GM21528 (cell line): Measurements from ENCODE around the gene DICER1.

Experiments
- ATAC-seq: cut with Tn5 transposase; IDR thresholded peaks from one replicate; pipeline ENCODE4 v1.9.1; 2021; ENCODE audit warnings: mild to moderate bottlenecking, moderate library complexity; ENCODE audit not compliant: unreplicated experiment, low FRiP score

Gene DICER1

DNA sequence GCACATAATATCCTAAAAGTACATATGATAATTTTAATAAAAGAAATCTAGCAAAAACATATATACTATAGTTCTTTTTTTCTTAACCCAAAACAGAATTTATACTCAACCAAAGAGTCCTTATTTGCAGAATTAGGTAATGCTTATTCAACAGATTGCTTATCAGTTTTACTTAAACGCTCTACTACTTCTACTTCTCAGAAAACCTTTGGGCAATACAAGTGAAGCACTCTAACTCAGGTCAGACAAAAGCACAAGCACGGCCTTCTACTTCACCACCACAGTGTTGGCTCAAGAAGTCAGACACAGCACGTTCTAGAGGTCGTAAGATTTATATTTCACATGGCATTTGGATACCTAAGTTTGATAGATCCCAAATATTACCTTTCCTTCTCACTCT, 29.2 kb downstream of the DICER1 start:
- no peak for ATAC-seq

GRCh38 chr14:95127531-95127911, 29.8 kb downstream of the DICER1 start:
- no peak for ATAC-seq

DNA sequence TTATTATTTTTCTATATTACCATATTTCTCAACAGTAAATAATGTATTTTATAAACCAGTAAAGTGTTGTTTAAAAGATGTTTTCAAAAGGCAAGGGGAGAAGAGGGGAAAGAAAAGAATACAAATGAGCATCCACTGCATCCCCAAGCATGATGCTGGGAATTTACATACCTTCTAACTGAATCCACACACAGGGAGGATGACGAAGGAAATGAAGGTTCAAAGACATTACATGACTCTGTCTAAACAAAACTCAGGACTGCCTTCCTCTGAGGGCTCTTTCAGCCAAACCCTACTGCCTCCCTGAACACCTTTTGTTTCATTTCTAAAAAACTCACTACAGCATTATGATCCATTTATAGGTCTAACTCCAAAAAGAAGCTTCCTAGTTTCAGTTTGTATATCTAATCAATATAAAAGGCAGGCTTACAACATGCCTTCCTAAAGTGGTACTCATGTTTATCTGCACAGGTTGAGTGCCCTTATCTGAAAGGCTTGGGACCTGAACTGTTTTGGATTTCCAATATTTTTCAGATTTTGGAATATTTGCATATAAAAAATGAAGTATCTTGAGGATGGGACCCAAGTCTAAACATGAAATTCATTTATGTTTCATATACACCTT, 30.3 kb downstream of the DICER1 start:
- ATAC-seq = no peak

GRCh38 chr14:95125915-95126314, 31.4 kb downstream of the DICER1 start:
- no peak for ATAC-seq

DNA sequence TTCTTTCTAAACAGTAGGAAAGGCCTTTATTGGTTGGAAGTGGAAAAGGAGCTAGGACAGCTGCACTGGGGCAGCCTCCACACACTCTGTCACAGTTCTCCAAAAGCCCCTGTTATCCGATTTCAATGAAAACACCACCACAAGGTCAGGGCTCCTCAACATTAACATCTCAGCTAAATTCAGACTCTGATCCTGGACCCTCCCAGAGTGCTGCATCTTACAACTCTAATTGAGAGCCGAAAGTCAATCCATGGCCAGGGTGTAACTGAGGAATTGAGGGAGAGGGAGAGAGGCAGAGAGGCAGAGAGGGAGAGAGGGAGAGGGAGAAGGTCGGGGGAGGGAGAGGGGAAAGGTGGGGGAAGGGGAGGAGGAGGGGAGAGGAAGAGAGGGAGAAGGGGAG, 32.1 kb downstream of the DICER1 start:
- no peak for ATAC-seq

DNA sequence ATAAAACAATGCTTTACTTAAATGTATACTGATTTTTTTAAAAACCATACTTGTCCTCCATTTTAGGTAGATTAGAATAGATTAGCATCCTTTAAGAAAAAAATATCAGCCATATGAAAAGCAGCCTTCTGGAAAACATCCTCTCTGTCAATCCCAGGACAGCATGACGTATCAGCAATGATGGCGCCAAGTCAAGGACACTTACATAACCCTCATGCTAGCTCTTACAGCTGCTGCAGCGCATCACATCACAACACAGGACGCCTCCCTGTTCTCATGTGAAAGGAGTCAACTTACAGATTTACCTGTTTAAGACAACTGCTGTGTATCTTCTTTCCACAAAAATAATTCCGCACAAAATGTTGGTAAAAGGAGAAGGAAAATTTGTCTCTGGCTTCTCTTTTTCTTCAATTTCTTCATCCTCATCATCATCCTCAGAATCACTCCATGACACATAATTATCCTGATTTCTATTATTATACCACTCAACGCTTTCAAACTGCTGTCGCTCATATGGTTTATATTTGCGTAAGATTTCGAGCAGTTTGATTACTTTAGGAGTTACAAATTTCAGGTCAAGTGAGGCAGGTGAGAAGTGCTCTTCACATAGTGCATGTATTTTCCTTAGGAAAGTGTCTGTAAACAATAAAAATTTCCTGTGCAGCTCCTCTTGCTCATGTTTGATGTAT, 33.3 kb downstream of the DICER1 start:
- no peak for ATAC-seq

DNA sequence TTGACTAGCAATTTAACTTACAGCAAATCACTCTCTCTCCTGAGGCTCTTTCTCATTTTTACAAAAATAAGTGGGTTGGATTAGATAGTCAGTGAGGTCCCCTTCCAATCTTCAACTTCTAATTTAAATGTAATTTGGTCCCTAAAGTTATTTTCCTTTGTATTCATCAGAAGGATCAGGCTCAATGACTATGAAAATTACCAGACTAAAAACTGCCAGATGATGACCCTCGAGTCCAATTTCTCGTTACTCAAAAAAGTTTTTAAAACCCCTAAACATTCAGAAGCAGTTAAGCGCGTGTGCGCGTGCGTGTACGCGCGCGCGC, 34.7 kb downstream of the DICER1 start:
- ATAC-seq = no peak

- no peak for ATAC-seq
Measured at GRCh38 chr14:95121911-95122620, 35.3 kb downstream of the DICER1 start.

- no peak for ATAC-seq
Measured at GRCh38 chr14:95119336-95119735, 38.0 kb downstream of the DICER1 start.

- no peak for ATAC-seq
Measured at GRCh38 chr14:95117937-95118721, 39.2 kb downstream of the DICER1 start.

DNA sequence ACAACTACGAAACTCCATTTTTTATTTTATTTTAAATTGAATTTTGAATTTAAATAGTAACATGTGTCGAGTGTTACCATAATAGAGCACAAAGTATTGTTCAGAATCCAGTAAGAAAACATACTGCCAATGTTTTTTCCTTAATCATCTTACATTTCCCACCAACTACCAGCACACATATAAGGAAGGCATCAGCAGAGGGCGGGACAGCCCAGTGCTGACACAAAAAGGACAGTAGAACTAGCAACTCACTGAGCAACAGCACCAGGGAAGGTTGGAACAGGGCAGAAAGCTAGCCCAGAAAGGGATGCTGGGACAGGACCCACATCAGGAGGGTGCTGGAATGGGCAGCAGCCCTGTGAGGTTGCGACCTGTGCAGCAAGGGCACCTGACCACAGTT, 43.9 kb downstream of the DICER1 start:
- ATAC-seq = no peak

DNA sequence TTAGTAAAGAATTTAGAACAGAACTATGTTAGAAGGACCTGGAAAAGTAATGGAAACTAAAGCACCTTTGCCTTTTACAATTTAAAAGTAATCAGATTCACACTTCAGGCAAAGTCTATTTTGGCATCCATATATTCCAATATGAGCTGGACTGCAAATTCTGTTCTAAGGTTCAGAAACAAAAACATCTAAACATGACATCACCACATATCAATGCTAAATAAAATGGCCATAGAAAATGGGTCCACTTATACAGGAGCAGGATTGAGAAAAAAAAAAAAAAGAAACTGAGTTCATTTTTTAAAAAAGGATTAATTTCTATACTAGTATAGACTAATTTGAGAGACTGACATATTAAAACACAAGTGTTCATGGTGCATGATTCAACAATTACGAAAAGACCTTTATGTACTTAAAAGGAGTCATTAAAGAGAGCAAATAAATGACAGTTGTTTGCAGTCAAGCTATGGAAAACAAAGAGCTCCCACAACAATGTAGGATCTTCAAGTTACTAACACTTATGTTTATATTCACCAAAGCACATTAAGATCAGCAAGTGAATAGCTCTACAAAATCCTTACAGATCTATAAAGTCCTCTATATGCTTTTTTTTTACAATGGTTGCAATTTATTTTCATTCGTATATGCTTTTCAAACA, 45.7 kb downstream of the DICER1 start:
- ATAC-seq = no peak

DNA sequence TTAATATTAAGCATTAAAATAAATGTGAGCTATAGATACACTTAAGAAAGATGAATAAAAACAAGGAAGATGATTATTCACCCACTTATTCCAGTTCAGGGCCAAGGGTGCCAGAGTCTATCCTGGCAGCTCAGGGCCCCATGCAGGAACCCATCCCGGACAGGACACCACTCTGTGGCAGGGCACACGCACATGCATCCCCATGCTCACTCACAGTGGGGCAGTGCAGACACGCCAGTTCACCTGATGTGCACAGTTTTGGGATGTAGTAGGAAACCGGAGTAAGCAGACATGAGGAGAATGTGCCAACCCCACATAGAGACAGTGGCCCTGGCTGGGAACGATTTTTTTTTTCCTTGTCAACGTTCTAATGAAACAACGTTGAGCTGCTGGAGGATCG, 47.2 kb downstream of the DICER1 start:
- no peak for ATAC-seq

DNA sequence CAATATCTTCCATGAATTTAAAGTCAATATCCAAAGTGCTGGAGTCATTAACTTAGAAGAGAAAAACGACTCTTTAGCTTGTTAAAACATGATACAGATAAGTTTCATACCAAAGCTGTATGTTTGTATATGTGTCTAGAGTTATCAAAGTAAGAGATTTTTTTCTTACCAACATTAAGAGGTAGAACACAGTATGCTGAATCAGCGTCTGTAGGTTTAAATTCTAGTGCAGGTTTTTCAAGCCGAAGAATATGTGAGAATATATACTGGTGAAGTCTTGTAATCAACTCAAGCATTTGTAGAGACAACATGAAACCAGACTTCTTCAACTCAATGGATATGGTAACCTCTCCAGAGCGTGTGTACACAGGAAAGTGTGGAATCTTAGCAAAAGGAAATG, 49.6 kb downstream of the DICER1 start:
- ATAC-seq = no peak

GRCh38 chr14:95106971-95107370, 50.4 kb downstream of the DICER1 start:
- ATAC-seq = no peak

- no peak for ATAC-seq
Measured at GRCh38 chr14:95104911-95105310, 52.4 kb downstream of the DICER1 start.

GRCh38 chr14:95102680-95103044, 54.7 kb downstream of the DICER1 start:
- no peak for ATAC-seq

DNA sequence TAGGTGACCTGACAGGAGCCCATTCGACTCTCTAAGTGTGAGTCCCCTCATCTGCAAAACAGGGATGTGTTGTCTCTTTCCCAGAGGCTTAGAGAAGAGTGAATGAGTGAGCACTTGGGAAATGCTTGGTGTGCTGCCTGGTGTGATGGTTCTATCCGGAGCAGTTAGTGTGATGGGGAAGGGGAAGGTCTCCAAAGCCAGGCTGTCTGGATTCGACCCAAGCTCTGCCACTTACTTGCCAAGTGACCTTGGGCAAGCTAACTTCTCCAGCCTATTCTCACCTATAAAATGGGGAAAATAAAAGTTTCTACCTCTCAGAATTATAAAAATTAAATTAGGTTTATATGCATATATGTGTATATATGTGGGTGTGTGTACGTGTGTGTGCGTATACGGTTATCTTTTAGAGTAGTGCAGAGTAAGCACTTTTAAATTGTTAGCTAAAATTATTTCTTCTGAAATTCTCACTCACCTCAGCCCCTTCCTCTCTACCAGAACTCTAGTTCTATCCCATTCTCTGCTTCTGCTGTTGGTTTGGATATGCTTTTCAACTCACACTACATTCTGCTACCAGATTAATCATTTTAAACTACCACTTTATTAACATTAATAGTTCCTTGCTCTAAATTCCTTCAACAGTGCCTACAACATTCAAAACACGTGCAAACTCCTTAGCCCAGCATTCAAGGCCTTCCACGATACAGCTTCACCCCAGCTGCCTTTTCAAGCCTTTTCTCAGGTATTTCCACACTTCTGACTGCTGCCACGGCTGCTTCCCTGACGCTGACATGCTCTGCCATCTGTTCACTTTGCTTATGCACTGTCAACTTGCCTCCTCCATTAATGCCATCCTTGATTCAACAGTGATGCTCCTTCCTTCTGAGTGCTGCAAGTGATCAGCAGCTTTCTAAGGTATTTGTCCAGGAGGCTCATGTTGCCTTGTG, 55.3 kb downstream of the DICER1 start:
- ATAC-seq = no peak

GRCh38 chr14:95098984-95099599, 58.2 kb downstream of the DICER1 start:
- no peak for ATAC-seq
